DND-41 (cell line): ENCODE results near the gene FAM151A.

Source experiments
- EZH2 ChIP-seq: IDR thresholded peaks from 3 replicates; pipeline ENCODE4 v1.6.1; 2012; ENCODE audit warnings: borderline replicate concordance, low read depth, mild to moderate bottlenecking, moderate library complexity, low read length, inconsistent platforms; ENCODE audit not compliant: severe bottlenecking
- TF ChIP-seq, protein P1 (sequence below): IDR thresholded peaks from 2 replicates; pipeline ENCODE4 v1.5.1; 2012; ENCODE audit warnings: borderline replicate concordance, low read length, moderate library complexity, mild to moderate bottlenecking; ENCODE audit not compliant: poor library complexity, severe bottlenecking; ENCODE audit errors: extremely low read depth

DNA sequence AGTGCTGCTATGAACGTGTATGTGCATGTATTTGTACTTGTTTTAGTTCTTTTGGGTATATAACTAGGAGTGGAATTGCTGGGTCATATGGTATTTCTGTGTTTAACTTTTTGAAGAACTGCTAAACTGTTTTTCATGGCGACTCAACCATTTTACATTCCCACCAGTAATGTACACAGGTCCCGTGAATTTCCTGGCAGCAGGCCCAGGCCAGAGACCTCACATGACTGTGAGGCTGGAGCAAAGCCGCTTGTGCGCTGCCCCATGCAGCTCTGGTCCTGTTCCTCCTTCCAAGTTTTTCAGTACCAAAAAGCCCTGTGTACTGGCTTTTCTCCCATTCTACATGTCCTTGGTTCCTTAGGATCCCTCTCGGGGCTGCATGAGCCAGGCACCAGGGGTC, 45.7 kb downstream of the FAM151A start:
- TF ChIP-seq, protein P1, sequence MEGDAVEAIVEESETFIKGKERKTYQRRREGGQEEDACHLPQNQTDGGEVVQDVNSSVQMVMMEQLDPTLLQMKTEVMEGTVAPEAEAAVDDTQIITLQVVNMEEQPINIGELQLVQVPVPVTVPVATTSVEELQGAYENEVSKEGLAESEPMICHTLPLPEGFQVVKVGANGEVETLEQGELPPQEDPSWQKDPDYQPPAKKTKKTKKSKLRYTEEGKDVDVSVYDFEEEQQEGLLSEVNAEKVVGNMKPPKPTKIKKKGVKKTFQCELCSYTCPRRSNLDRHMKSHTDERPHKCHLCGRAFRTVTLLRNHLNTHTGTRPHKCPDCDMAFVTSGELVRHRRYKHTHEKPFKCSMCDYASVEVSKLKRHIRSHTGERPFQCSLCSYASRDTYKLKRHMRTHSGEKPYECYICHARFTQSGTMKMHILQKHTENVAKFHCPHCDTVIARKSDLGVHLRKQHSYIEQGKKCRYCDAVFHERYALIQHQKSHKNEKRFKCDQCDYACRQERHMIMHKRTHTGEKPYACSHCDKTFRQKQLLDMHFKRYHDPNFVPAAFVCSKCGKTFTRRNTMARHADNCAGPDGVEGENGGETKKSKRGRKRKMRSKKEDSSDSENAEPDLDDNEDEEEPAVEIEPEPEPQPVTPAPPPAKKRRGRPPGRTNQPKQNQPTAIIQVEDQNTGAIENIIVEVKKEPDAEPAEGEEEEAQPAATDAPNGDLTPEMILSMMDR: no peak
- TF ChIP-seq EZH2: no peak
